Mononuclear cell (primary cell): ENCODE measurements around the gene SNN. TPM values are rescaled to one million over a fixed set of nuclear protein-coding genes. Genes with fewer than 3 reads are reported as not detected.

Experiments used
- H3K27me3 ChIP-seq: 2 replicates; pipeline ENCODE4 v1.6.0; 2011; ENCODE audit warnings: low read length, control low read depth; ENCODE audit not compliant: insufficient read depth
- H3K4me1 ChIP-seq: 2 replicates; pipeline ENCODE4 v1.5.1; 2011; ENCODE audit warnings: mild to moderate bottlenecking, low read length, control low read depth; ENCODE audit not compliant: insufficient read depth
- H3K4me3 ChIP-seq: 2 replicates; pipeline ENCODE4 v1.5.1; 2011; ENCODE audit warnings: mild to moderate bottlenecking, low read length, moderate library complexity
- H3K9me3 ChIP-seq: 2 replicates; pipeline ENCODE4 v1.5.1; 2011; ENCODE audit warnings: low read depth, mild to moderate bottlenecking, control low read depth, low read length
- total RNA-seq: library from RNA; depleted of rRNA; stranded (reverse); fragments of >200 nt; gene quantifications from one replicate; pipeline ENCODE4 v1.2.3, GENCODE V29; 2012

The SNN gene
- total RNA-seq, 1 donor = 115 TPM

GRCh38 chr16:11630046-11630767 is 38.0 kb upstream of the SNN start:
- Histone ChIP-seq H3K4me3 (no peak overlapping the region), H3K27me3 (no peaks in the 10 kb centered on the region), H3K9me3 (no peaks in the 10 kb centered on the region), H3K4me1 (peaks cover 68% of the 10 kb centered on the region)

DNA sequence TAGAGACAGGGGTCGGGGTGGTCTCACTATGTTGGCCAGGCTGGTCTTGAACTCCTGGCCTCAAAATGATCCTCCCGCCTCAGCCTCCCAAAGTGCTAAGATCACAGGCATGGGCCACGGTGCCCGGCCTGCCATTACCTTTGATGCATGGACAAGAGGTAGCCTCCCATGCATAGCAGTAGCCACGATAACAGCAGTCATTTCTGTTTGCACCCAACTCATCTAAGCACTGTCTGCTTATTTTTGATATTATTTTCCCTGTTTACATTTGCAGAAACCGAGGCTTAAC is 37.5 kb upstream of the SNN start:
- no peaks in the 10 kb centered on the region for H3K27me3 ChIP-seq
- peaks cover 67% of the 10 kb centered on the region for H3K4me1 ChIP-seq
- H3K4me3 ChIP-seq = no peak overlapping the region
- no peaks in the 10 kb centered on the region for H3K9me3 ChIP-seq

DNA sequence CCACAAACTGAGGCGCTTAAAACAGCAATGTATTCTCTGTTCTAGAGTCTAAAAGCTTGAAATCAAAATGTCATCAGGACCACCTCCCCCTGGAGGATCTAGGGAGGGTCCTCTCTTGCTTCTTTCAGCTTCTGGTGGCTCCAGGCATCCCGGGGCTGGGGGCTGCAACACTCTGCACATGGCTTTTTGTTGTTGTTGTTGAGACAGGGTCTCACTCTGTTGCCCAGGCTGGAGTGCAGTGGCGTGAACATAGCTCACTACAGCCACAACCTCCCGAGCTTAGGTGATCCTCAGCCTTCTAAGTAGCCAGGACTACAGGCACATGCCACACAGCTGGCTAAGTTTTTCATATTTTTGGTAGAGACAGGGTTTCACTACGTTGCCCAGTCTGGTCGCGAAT is 37.0 kb upstream of the SNN start:
- Histone ChIP-seq H3K9me3 (no peaks in the 10 kb centered on the region), H3K27me3 (no peaks in the 10 kb centered on the region), H3K4me3 (no peak overlapping the region), H3K4me1 (peaks cover 65% of the 10 kb centered on the region)

GRCh38 chr16:11632455-11632939 is 35.8 kb upstream of the SNN start:
- no peaks in the 10 kb centered on the region for H3K9me3 ChIP-seq
- H3K4me1 ChIP-seq = peaks cover 61% of the 10 kb centered on the region
- H3K27me3 ChIP-seq = no peaks in the 10 kb centered on the region
- H3K4me3 ChIP-seq = no peak overlapping the region

DNA sequence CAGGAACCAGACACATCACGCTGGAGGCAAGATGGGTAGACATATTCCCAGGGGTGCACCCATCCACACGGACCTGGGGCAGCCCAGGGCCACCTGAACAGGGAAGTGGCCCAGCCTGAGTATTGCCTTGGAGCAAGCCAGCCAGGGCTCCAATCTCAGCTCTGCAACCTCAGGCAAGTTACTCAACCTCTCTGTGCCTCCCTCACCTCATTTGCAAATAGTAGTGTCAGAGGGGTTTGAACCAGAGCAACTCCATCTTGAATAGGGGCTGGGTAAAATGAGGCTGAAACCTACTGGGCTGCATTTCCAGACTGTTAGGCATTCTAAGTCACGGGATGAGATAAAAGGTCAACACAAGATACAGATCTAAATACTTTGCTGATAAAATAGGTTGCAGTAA is 35.1 kb upstream of the SNN start:
- Histone ChIP-seq H3K27me3 (no peaks in the 10 kb centered on the region), H3K4me1 (peaks cover 55% of the 10 kb centered on the region), H3K4me3 (no peak overlapping the region), H3K9me3 (no peaks in the 10 kb centered on the region)

DNA sequence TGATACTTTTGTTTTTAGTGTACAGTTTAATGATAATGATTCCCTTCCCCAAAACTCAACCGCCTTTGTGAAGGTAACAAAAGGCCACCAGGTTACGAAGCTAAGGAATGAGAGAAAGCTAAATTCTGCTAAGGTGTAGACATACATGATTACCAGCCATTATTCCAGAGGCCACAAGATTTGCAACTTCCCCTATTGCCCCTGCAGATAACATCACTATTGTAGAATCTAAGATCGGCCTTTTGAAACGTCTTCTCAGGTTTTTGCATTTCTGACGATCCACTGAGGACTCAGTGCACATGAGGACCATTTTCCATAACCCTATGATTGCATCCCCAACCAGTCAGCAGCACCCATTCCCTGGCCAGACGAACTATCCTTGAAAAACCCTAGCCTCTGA is 33.9 kb upstream of the SNN start:
- Histone ChIP-seq H3K27me3 (no peaks in the 10 kb centered on the region), H3K9me3 (no peaks in the 10 kb centered on the region), H3K4me1 (peaks cover 43% of the 10 kb centered on the region), H3K4me3 (no peak overlapping the region)

- peaks cover 41% of the 10 kb centered on the region for H3K4me1 ChIP-seq
- H3K4me3 ChIP-seq = no peak overlapping the region
- no peaks in the 10 kb centered on the region for H3K27me3 ChIP-seq
- H3K9me3 ChIP-seq = no peaks in the 10 kb centered on the region
Measured at GRCh38 chr16:11635113-11635652, 33.1 kb upstream of the SNN start.

GRCh38 chr16:11635679-11636171 is 32.5 kb upstream of the SNN start:
- Histone ChIP-seq H3K4me3 (no peak overlapping the region), H3K27me3 (no peaks in the 10 kb centered on the region), H3K9me3 (no peaks in the 10 kb centered on the region), H3K4me1 (peaks cover 43% of the 10 kb centered on the region)

DNA sequence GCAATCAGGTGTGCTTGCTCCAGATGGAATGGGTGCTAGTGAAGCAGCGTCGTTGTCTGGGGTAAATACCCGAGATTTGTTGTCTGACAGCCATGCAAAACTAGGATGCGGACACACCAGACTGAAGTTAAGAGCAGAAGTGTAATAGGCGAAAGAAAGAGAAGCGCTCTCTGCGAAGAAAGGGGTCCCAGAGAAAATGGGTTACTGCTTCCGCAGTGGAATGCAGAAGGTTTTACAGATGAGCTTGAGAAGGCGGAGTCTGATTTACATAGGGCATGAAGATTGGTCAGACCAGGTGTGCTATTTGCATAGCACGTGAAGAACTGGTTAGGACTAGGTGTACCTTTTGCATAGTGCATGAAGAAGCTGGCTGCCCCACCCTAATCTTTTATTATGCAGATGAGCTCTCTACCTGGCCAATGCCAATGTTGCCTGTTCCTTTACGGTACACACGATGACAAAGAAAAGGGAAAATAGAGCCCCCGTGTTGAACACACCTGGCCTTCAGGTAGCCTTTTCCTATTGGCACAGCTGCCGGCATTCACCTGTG is 32.0 kb upstream of the SNN start:
- H3K4me1 ChIP-seq = peaks cover 48% of the 10 kb centered on the region
- H3K4me3 ChIP-seq = no peak overlapping the region
- no peaks in the 10 kb centered on the region for H3K27me3 ChIP-seq
- no peaks in the 10 kb centered on the region for H3K9me3 ChIP-seq

- no peak overlapping the region for H3K4me3 ChIP-seq
- H3K4me1 ChIP-seq = peaks cover 53% of the 10 kb centered on the region
- H3K9me3 ChIP-seq = no peaks in the 10 kb centered on the region
- no peaks in the 10 kb centered on the region for H3K27me3 ChIP-seq
Measured at GRCh38 chr16:11637320-11637719, 30.9 kb upstream of the SNN start.

DNA sequence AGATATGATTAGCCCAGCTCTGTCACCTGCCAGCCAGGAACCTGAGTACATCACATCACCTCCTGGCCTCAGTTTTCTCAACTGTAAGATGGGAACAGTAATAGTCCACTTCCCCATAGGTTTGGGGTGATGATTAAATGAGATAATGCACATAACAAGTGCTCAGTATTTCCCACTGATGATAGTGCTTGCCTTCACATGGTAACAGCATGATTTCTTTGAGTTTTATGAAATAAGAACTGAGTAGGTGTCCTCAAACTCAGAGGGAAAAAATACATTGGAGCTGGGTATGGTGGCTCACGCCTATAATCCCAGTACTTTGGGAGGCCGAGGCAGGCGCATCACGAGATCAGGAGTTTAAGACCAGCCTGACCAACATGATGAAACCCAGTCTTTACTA is 30.1 kb upstream of the SNN start:
- H3K9me3 ChIP-seq = no peaks in the 10 kb centered on the region
- no peaks in the 10 kb centered on the region for H3K27me3 ChIP-seq
- no peak overlapping the region for H3K4me3 ChIP-seq
- H3K4me1 ChIP-seq = peaks cover 48% of the 10 kb centered on the region

DNA sequence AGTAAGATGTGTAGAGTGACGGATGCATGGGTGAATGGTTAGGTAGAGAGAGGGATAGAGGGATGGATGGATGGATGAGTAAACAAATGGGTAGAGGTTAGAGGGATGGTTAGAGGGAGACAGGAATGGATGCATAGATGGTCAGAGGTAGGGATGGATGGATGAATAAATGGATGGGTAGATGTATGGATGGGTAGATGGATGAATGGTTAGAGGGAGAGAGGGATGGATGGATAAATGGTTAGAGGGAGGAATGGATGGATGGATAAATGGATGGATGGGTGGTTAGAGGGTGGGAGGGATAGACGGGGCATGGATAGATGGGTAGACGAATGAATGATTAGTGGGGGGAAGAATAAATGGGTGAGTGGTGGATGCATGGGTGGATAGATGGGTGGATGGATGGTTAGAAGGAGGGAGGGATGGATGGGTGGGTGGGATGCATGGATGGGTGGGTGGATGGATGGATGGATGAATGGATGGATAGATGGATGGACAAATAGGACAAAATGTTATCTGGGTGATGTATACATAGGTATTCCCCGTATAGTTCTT is 29.2 kb upstream of the SNN start:
- H3K27me3 ChIP-seq = no peaks in the 10 kb centered on the region
- peaks cover 39% of the 10 kb centered on the region for H3K4me1 ChIP-seq
- H3K4me3 ChIP-seq = no peak overlapping the region
- H3K9me3 ChIP-seq = no peaks in the 10 kb centered on the region

- Histone ChIP-seq H3K4me1 (peaks cover 32% of the 10 kb centered on the region), H3K4me3 (no peak overlapping the region)
Measured at GRCh38 chr16:11639925-11640899, 28.0 kb upstream of the SNN start.

GRCh38 chr16:11640987-11641817 is 27.1 kb upstream of the SNN start:
- Histone ChIP-seq H3K4me3 (no peak overlapping the region), H3K9me3 (no peaks in the 10 kb centered on the region), H3K27me3 (no peaks in the 10 kb centered on the region), H3K4me1 (peaks cover 25% of the 10 kb centered on the region)

More at GRCh38 chr16:11639925-11640899, 28.0 kb upstream of the SNN start:
- H3K9me3 ChIP-seq = no peaks in the 10 kb centered on the region
- H3K27me3 ChIP-seq = no peaks in the 10 kb centered on the region
